Endothelial cell of umbilical vein (primary cell): Measurements from ENCODE around the gene NDRG2. TPM values are rescaled to one million over a fixed set of nuclear protein-coding genes. Genes with fewer than 3 reads are reported as not detected.
A peak's percentile ranks its signal among the peaks of the same experiment; 100 is the strongest.

Experiments
- BruUV-seq: library from RNA; stranded (reverse); fragments of 400-500 nt; replicated peaks from 2 replicates; lab custom pipeline; 2021; lab: Mats Ljungman, UMichigan
- CTCF ChIA-PET: fragments of 300-600, 350-600 bp; sonication (Branson Sonifier 250); formaldehyde crosslinking; loops from one replicate; lab custom pipeline; 2021; ENCODE audit warnings: antibody characterized with exemption, inconsistent platforms; lab: Charles Lee
- POLR2A ChIA-PET: fragments of 300-600, 350-600 bp; sonication (Branson Sonifier 250); formaldehyde crosslinking; loops from one replicate; lab custom pipeline; 2021; ENCODE audit warnings: antibody characterized with exemption, inconsistent platforms; lab: Charles Lee
- DNase-seq: peaks from one replicate; pipeline ENCODE4 v3.0.0-alpha.2; 2011; ENCODE audit warnings: low read depth, low spot score
- FAIRE-seq: peaks from 2 replicates; lab custom pipeline; 2011; peaks lifted over from hg19 to GRCh38; lab: Jason Lieb, UNC
- H2AFZ ChIP-seq: 2 replicates; pipeline ENCODE4 v1.6.0; 2012; ENCODE audit warnings: low read depth, low read length, control low read depth, inconsistent platforms
- H3K27ac ChIP-seq: 2 replicates; pipeline ENCODE4 v1.5.1; 2011; ENCODE audit warnings: low read depth, mild to moderate bottlenecking, control low read depth, low read length, moderate library complexity; ENCODE audit not compliant: insufficient read depth
- H3K27me3 ChIP-seq, 2 experiments: 2 replicates each; pipeline versions ENCODE4 v1.6.0 to v1.6.1; 2011; ENCODE audit warnings: low read length in 2 of 2, mixed read lengths in 1 of 2; ENCODE audit not compliant: control insufficient read depth in 2 of 2, insufficient read depth in 2 of 2
- H3K36me3 ChIP-seq, 2 experiments: 2 replicates in 1 of 2; 3 replicates in 1 of 2; pipeline ENCODE4 v1.5.1; 2011; ENCODE audit warnings: low read length in 2 of 2, mild to moderate bottlenecking in 1 of 2, moderate library complexity in 1 of 2; ENCODE audit not compliant: control insufficient read depth in 2 of 2, insufficient read depth in 2 of 2; ENCODE audit errors: extremely low read depth in 1 of 2
- H3K4me1 ChIP-seq: 3 replicates; pipeline ENCODE4 v1.5.1; 2011; ENCODE audit warnings: mild to moderate bottlenecking, low read length; ENCODE audit not compliant: control insufficient read depth, insufficient read depth; ENCODE audit errors: extremely low read depth
- H3K4me2 ChIP-seq: 2 replicates; pipeline ENCODE4 v1.6.1; 2011; ENCODE audit warnings: low read length, control low read depth, mixed read lengths; ENCODE audit not compliant: insufficient read depth
- H3K4me3 ChIP-seq, 3 experiments: fragments of 200-600 bp in 1 of 3; sonication (generic), shearing (Covaris generic) in 1 of 3; replicated peaks in 1 of 3; 2 replicates each; pipeline ENCODE4 v1.5.1; 2011 to 2016; ENCODE audit warnings: control low read depth in 3 of 3, low read length in 3 of 3, mild to moderate bottlenecking in 2 of 3, inconsistent platforms in 1 of 3, low read depth in 1 of 3, moderate library complexity in 1 of 3; ENCODE audit not compliant: insufficient read depth in 1 of 3
- H3K79me2 ChIP-seq: 2 replicates; pipeline ENCODE4 v1.6.0; 2012; ENCODE audit warnings: low read length, inconsistent platforms; ENCODE audit not compliant: control insufficient read depth, insufficient read depth
- H3K9ac ChIP-seq: replicated peaks from 2 replicates; pipeline ENCODE3; 2011; ENCODE audit warnings: low read length, control low read depth; ENCODE audit not compliant: insufficient read depth; ENCODE audit errors: extremely low read depth
- H3K9me1 ChIP-seq: replicated peaks from 3 replicates; pipeline ENCODE4 v1.6.0; 2011; ENCODE audit warnings: mild to moderate bottlenecking, low read length; ENCODE audit not compliant: control insufficient read depth, insufficient read depth; ENCODE audit errors: extremely low read depth
- H3K9me3 ChIP-seq: replicated peaks from 2 replicates; pipeline ENCODE4 v1.5.1; 2012; ENCODE audit warnings: low read length, inconsistent platforms; ENCODE audit not compliant: control insufficient read depth, insufficient read depth
- H4K20me1 ChIP-seq: replicated peaks from 2 replicates; pipeline ENCODE3; 2011; ENCODE audit warnings: mild to moderate bottlenecking, low read length; ENCODE audit not compliant: control insufficient read depth, insufficient read depth; ENCODE audit errors: extremely low read depth
- CTCF ChIP-seq, 2 donors: IDR thresholded peaks; 1 replicate in 1 of 2; 2 replicates in 1 of 2; pipeline ENCODE4 v1.5.1; 2011; ENCODE audit warnings: low read length in 2 of 2, mild to moderate bottlenecking in 2 of 2, moderate library complexity in 2 of 2, control low read depth in 1 of 2, inconsistent platforms in 1 of 2, low read depth in 1 of 2; ENCODE audit not compliant: insufficient read depth in 1 of 2; ENCODE audit errors: extremely low read depth in 1 of 2
- EZH2 ChIP-seq: IDR thresholded peaks from 2 replicates; pipeline ENCODE4 v1.6.1; 2012; ENCODE audit warnings: borderline replicate concordance, low read depth, mild to moderate bottlenecking, moderate library complexity, low read length, inconsistent platforms; ENCODE audit not compliant: severe bottlenecking
- FOS ChIP-seq: IDR thresholded peaks from 2 replicates; pipeline ENCODE4 v1.6.1; 2011; ENCODE audit warnings: mild to moderate bottlenecking, low read length, moderate library complexity, borderline replicate concordance; ENCODE audit not compliant: insufficient read depth
- GATA2 ChIP-seq: IDR thresholded peaks from 2 replicates; pipeline ENCODE4 v1.7.0; 2011; ENCODE audit warnings: low read depth, mild to moderate bottlenecking, moderate library complexity, mixed read lengths, low read length; ENCODE audit not compliant: insufficient read length, insufficient read depth
- JUN ChIP-seq: IDR thresholded peaks from 2 replicates; pipeline ENCODE4 v1.6.1; 2011; ENCODE audit warnings: borderline replicate concordance, low read depth; ENCODE audit not compliant: insufficient read length, insufficient read depth
- MAX ChIP-seq: IDR thresholded peaks from 2 replicates; pipeline ENCODE4 v1.6.1; 2011; ENCODE audit not compliant: insufficient read depth, insufficient read length
- MYC ChIP-seq: IDR thresholded peaks from one replicate; pipeline ENCODE4 v1.6.1; 2011; ENCODE audit warnings: mild to moderate bottlenecking, low read depth, low read length
- POLR2A ChIP-seq: IDR thresholded peaks from 2 replicates; pipeline ENCODE4 v1.6.1; 2012; ENCODE audit warnings: low read depth, mild to moderate bottlenecking, control low read depth, low read length
- POLR2AphosphoS5 ChIP-seq: IDR thresholded peaks from 2 replicates; pipeline ENCODE4 v1.6.1; 2012; ENCODE audit warnings: low read depth, mild to moderate bottlenecking, control low read depth, low read length, moderate library complexity; ENCODE audit not compliant: insufficient read depth
- dilution Hi-C: fragments of 300-500 bp; cut with MboI; formaldehyde crosslinking; loops from one replicate; pipeline ENCODE4 v1.15.0; 2019; ENCODE audit warnings: low sequenced_read_pairs; ENCODE audit not compliant: extremely low pct_ligation_motif_present
- intact Hi-C: fragments of 100-400 bp; cut with micrococcal nuclease; formaldehyde crosslinking; loops from one replicate; pipeline ENCODE4 v1.10.0; 2022
- polyA plus RNA-seq, 4 experiments: library from polyadenylated mRNA; depleted of rRNA in 3 of 4; stranded (reverse) in 3 of 4; unstranded in 1 of 4; fragments of >200 nt; gene quantifications; 2 replicates each; pipeline versions ENCODE4 v1.2.1 to v1.2.3, GENCODE V29; 2011 to 2012; ENCODE audit warnings: missing spikeins in 1 of 4
- total RNA-seq: library from RNA; stranded (reverse); gene quantifications from 2 replicates; pipeline ENCODE4 v1.2.3, GENCODE V29; 2021

NDRG2 gene
- total and polyA plus RNA-seq, 2 donors (not counting 3 experiments of a cell fraction or from before 2014, with no cell fraction given) = 0.54 TPM; not detected in 1

GRCh38 chr14:20970647-20970982 lies 54.2 kb downstream of the NDRG2 start:
- CTCF ChIA-PET = interaction anchor here (0.6 to 5.5 kb wide), 60 partner anchors 8 to 652 kb away, joined by 3 to 103 read pairs (median 4); partner anchors contain the start of genes PARP2, RNASE1, RNASE4 and SLC39A2
- H3K9ac ChIP-seq = no peak overlapping the region

More at GRCh38 chr14:20970647-20970982, 54.2 kb downstream of the NDRG2 start:
- no peak for FAIRE-seq
- no peaks in the 10 kb centered on the region for H3K79me2 ChIP-seq
- peak overlapping the region in 2 of 3 experiments; percentile 55 to 64 for H3K4me3 ChIP-seq
- POLR2A ChIA-PET = interaction anchor here (1.3 kb wide), 1 partner anchor 628 kb away, joined by 3 read pairs; no protein-coding TSS in a partner anchor
- DNase-seq = no peak
- H3K36me3 ChIP-seq = no peaks in the 10 kb centered on the region
- H3K27me3 ChIP-seq = peaks cover 8 to 17% of the 10 kb centered on the region in 2 experiments
- H4K20me1 ChIP-seq = no peaks in the 10 kb centered on the region
- TF ChIP-seq MAX (no peak), POLR2AphosphoS5 (no peak), MYC (no peak), JUN (no peak), POLR2A (no peak), GATA2 (no peak), CTCF (IDR thresholded peaks at IDR 0.05; ENCODE audit: extremely low read depth in 1 of 2, insufficient read depth in 1 of 2, low read depth in 1 of 2, low read length in 2 of 2) (no peak), EZH2 (no peak), FOS (no peak)
- BruUV-seq = no TSS peak
- H3K9me1 ChIP-seq = no peaks in the 10 kb centered on the region
- H3K4me1 ChIP-seq = peaks cover 21% of the 10 kb centered on the region
- peak overlapping the region; percentile 83 for H3K4me2 ChIP-seq
- intact Hi-C loops = loop anchor here (2.0 to 10.0 kb wide), 7 partner anchors 18 to 358 kb away; partner anchors contain the start of genes METTL17, RNASE4, RNASE6 and TMEM253
- dilution Hi-C loops = no loop called here
- H3K9me3 ChIP-seq = no peaks in the 10 kb centered on the region
- H2AFZ ChIP-seq = peak overlapping the region; percentile 91
- H3K27ac ChIP-seq = no peak overlapping the region
